GM12874 (cell line): ENCODE results near the gene SRRM3.

Experiments used
- TF ChIP-seq, protein P1 (sequence below): IDR thresholded peaks from 2 replicates; pipeline ENCODE4 v1.5.1; 2011; ENCODE audit warnings: low read depth, mild to moderate bottlenecking, control low read depth, low read length, moderate library complexity; ENCODE audit not compliant: insufficient read depth

SRRM3 gene

GRCh38 chr7:76173566-76174205, 28.0 kb upstream of the SRRM3 start:
- TF ChIP-seq, protein P1, sequence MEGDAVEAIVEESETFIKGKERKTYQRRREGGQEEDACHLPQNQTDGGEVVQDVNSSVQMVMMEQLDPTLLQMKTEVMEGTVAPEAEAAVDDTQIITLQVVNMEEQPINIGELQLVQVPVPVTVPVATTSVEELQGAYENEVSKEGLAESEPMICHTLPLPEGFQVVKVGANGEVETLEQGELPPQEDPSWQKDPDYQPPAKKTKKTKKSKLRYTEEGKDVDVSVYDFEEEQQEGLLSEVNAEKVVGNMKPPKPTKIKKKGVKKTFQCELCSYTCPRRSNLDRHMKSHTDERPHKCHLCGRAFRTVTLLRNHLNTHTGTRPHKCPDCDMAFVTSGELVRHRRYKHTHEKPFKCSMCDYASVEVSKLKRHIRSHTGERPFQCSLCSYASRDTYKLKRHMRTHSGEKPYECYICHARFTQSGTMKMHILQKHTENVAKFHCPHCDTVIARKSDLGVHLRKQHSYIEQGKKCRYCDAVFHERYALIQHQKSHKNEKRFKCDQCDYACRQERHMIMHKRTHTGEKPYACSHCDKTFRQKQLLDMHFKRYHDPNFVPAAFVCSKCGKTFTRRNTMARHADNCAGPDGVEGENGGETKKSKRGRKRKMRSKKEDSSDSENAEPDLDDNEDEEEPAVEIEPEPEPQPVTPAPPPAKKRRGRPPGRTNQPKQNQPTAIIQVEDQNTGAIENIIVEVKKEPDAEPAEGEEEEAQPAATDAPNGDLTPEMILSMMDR: no peak

- TF ChIP-seq, protein P1: no peak
Observed at GRCh38 chr7:76179686-76180085, 22.0 kb upstream of the SRRM3 start.

- TF ChIP-seq, protein P1: no peak
Observed at GRCh38 chr7:76182225-76182960, 19.3 kb upstream of the SRRM3 start.

GRCh38 chr7:76185187-76185896, 16.4 kb upstream of the SRRM3 start:
- TF ChIP-seq, protein P1: no peak

DNA sequence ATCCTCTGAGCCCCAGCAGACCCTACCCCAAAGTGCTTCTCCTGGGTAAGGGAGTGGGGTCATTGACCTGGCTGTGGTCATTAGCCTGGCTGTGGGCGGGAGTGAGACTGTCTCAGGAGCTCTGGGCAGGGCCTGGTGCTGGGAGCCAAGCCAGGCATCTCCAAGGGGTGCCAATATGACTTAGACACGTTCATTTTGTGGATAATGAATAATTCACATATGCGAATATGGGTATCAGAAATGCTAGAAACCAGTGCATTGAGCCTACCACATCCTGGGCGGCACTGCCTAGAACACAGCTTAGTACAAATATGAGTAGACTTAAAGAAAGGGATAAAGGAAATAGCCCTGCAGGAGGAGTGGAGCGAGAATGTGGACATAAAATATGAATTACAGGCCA, 14.4 kb upstream of the SRRM3 start:
- TF ChIP-seq, protein P1: no peak

- TF ChIP-seq, protein P1: no peak
Observed at GRCh38 chr7:76189276-76189675, 12.4 kb upstream of the SRRM3 start.

GRCh38 chr7:76191783-76192240, 9.9 kb upstream of the SRRM3 start:
- TF ChIP-seq, protein P1: no peak
